ENCODE data around the gene CDSN.

CDSN gene

GRCh38 chr6:31144296-31144969, 24.2 kb upstream of the CDSN start:
- DNase-seq, result no peak

GRCh38 chr6:31143148-31143547, 22.9 kb upstream of the CDSN start:
- no peak for DNase-seq

GRCh38 chr6:31142361-31142761, 22.1 kb upstream of the CDSN start:
- DNase-seq, result no peak

GRCh38 chr6:31140643-31141042, 20.4 kb upstream of the CDSN start:
- no peak for DNase-seq

GRCh38 chr6:31139599-31139998, 19.4 kb upstream of the CDSN start:
- no peak for DNase-seq

- DNase-seq, result no peak
These were observed 18.7 kb upstream of the CDSN start, which contains the start of gene PSORS1C2 for GRCh38 chr6:31138982-31139381. Gene PSORS1C2 (minus strand): TSS chr6:31139066. CDS start chr6:31139026, 40 bp downstream.

- no peak for DNase-seq
These were observed 15.5 kb upstream of the CDSN start for GRCh38 chr6:31135710-31136109.

GRCh38 chr6:31132806-31133205, 12.6 kb upstream of the CDSN start:
- DNase-seq, result no peak

- DNase-seq, result no peak
These were observed 11.3 kb upstream of the CDSN start for GRCh38 chr6:31131595-31131994.

- DNase-seq, result no peak
These were observed 10.5 kb upstream of the CDSN start for GRCh38 chr6:31130751-31131150.

GRCh38 chr6:31129130-31129529, 8.9 kb upstream of the CDSN start:
- no peak for DNase-seq

GRCh38 chr6:31128093-31128676, 7.9 kb upstream of the CDSN start:
- DNase-seq, result no peak

- no peak for DNase-seq
These were observed 6.3 kb upstream of the CDSN start for GRCh38 chr6:31126396-31127175.

GRCh38 chr6:31125586-31126363, 5.5 kb upstream of the CDSN start:
- DNase-seq, result no peak

GRCh38 chr6:31125162-31125561, 4.9 kb upstream of the CDSN start:
- no peak for DNase-seq

GRCh38 chr6:31122791-31123706, 2.8 kb upstream of the CDSN start:
- no peak for DNase-seq

- no peak for DNase-seq
These were observed 1.0 kb upstream of the CDSN start for GRCh38 chr6:31121131-31121790.

GRCh38 chr6:31118178-31118577, 2.1 kb downstream of the CDSN start:
- no peak for DNase-seq

- DNase-seq, result no peak
These were observed 3.4 kb downstream of the CDSN start for GRCh38 chr6:31116661-31117385.

GRCh38 chr6:31115941-31116560, 4.2 kb downstream of the CDSN start:
- no peak for DNase-seq

Data from cortex of kidney (tissue), 1 donor.